ENCODE measurements around the gene PCNX1.

GRCh38 chr14:70881549-70882177, 25.6 kb upstream of the PCNX1 start:
- TF ChIP-seq EZH2 (IDR thresholded peaks at IDR 0.05; ENCODE audit: insufficient read depth, poor library complexity, severe bottlenecking) (no peak), EZH2phosphoT487 (IDR thresholded peaks at IDR 0.05; ENCODE audit: insufficient read depth, low read depth) (no peak)

Measured in GM23248 (cell line).